Ovary (tissue), 9 donors: ENCODE data around the gene ASB5. TPM values are rescaled to one million over a fixed set of nuclear protein-coding genes. Genes with fewer than 3 reads are reported as not detected.
"Not testable (repeated sequence)": the region's sequence is repeated elsewhere in the genome, so short reads cannot be mapped to it uniquely, and the experiment has no call there.

Experiments
- DNase-seq, 5 donors: peaks; one replicate each; pipeline ENCODE4 v3.0.0-alpha.2; 2019 to 2020
- H3K27ac ChIP-seq, 2 donors: fragments of 200-600 bp; one replicate each; pipeline versions ENCODE4 v1.5.1 to v1.8.0; 2019 to 2022
- H3K27me3 ChIP-seq: fragments of 200-600 bp; one replicate; pipeline ENCODE4 v1.8.0; 2022
- H3K36me3 ChIP-seq: fragments of 200-600 bp; sonication (generic); one replicate; pipeline ENCODE4 v1.5.1; 2019
- H3K4me1 ChIP-seq: one replicate; pipeline ENCODE4 v1.8.1; 2013; ENCODE audit warnings: mild to moderate bottlenecking, moderate library complexity; ENCODE audit not compliant: insufficient read depth
- H3K4me3 ChIP-seq: fragments of 200-600 bp; sonication (generic); one replicate; pipeline ENCODE4 v1.5.1; 2017
- H3K9me3 ChIP-seq, 2 donors: fragments of 200-600 bp in 1 of 2; sonication (generic) in 1 of 2; one replicate each; pipeline versions ENCODE4 v1.5.1 to v1.8.1; 2013 to 2019; ENCODE audit warnings: mild to moderate bottlenecking in 1 of 2, moderate library complexity in 1 of 2
- EP300 ChIP-seq: sonication (generic); formaldehyde crosslinking; IDR thresholded peaks from one replicate; pipeline ENCODE4 v1.6.1; 2017; ENCODE audit warnings: antibody characterized with exemption
- POLR2A ChIP-seq: fragments of 450-650 bp; IDR thresholded peaks from one replicate; pipeline ENCODE4 v1.6.1; 2017; ENCODE audit warnings: antibody characterized with exemption, mild to moderate bottlenecking, moderate library complexity
- WGBS, 3 donors: extraction: QIAGEN DNeasy Blood & Tissue Kit in 1 of 3; methylation state at CpG; one replicate each; pipeline versions ENCODE4 v1.1.5 to v1.1.7; 2013 to 2017; 5-methylcytosine and 5-hydroxymethylcytosine counted together
- intact Hi-C, 4 donors: fragments of 100-400 bp; cut with DNase I; formaldehyde crosslinking; loops; one replicate each; pipeline versions ENCODE4 v1.11.0 to v1.15.1; 2022 to 2023
- polyA plus RNA-seq, 2 donors: library from polyadenylated mRNA; stranded (reverse); fragments of 200-250 nt in 1 of 2; fragments of 350-450 nt in 1 of 2; fragmentation: Illumina TruSeq in 1 of 2; extraction: RNeasy Lipid Tissue Mini Kit (QIAGEN cat#74804) in 1 of 2; gene quantifications; one replicate each; pipeline ENCODE4 v1.2.3, GENCODE V29; 2013 to 2014
- total RNA-seq, 7 donors: library from RNA; depleted of rRNA in 2 of 7; stranded (reverse); fragments of >200 nt in 2 of 7; fragmentation: NEBNext Ultra II Directional in 3 of 7; extraction: Animal tissue kit (Norgen Biotek cat#: 25700) in 3 of 7; gene quantifications; one replicate each; pipeline versions ENCODE4 v1.1.0 to v1.2.4, GENCODE V29; 2016 to 2023
- TF ChIP-seq, protein P1 (sequence below), 3 donors: fragments of 450-650 bp in 2 of 3; fragments of 200-600 bp in 1 of 3; IDR thresholded peaks; one replicate each; pipeline versions ENCODE4 v1.5.1 to v1.8.0; 2016 to 2022; ENCODE audit warnings: antibody characterized with exemption in 3 of 3, mild to moderate bottlenecking in 1 of 3
- donor health status: DM: no; HTN: no; CAD: no; lungs with moderate emphysema.
- donor health status: DM: no; HTN: no; CAD: no.
- donor health status: Bipolar disorder and iron deficiency.
- donor health status: DM: yes; HTN: yes; CAD: no.
- donor health status: DM: no; HTN: no; CAD: no.
- donor health status: DM: yes; HTN: yes; CAD: no.

ASB5 gene
- total and polyA plus RNA-seq, 9 donors, result 0.11 to 0.37 (median 0.23) TPM; not detected in 6

- H3K27ac ChIP-seq, result no peak overlapping the region
- H3K36me3 ChIP-seq, result no peaks in the 10 kb centered on the region
- no peaks in the 10 kb centered on the region for H3K27me3 ChIP-seq
- H3K4me1 ChIP-seq, result no peaks in the 10 kb centered on the region
- intact Hi-C loops, result no loop called here
- H3K9me3 ChIP-seq, result no peaks in the 10 kb centered on the region
- TF ChIP-seq POLR2A, result no peak
- no peak overlapping the region for H3K4me3 ChIP-seq
- no peak for DNase-seq
- WGBS, 3 donors, result 71 to 78% (median 72%) methylated on average over 2 of the region's 2 CpGs
Measured at GRCh38 chr4:176217510-176217909, 51.5 kb downstream of the ASB5 start.

DNA sequence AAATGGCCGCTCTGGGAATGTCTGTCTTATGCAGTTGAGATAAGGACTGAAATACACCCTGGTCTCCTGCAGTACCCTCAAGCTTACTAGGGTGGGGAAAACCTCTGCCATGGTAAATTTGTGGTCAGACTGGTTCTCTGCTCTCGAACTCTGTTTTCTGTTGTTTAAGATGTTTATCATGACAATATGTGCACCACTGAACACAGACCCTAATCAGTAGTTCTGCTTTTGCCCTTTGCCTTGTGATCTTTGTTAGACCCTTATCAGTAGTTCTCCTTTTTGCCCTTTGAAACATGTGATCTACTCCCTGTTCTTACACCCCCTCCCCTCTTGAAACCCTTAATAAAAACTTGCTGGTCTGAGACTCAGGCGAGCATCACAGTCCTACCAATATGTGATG is 56.7 kb downstream of the ASB5 start:
- H3K4me3 ChIP-seq, H3K27ac ChIP-seq, intact Hi-C loops, H3K4me1 ChIP-seq, H3K9me3 ChIP-seq, DNase-seq, H3K27me3 ChIP-seq, H3K36me3 ChIP-seq: not testable (repeated sequence)
- 90 to 92% (median 92%) methylated on average over 3 of the region's 3 CpGs for WGBS, 3 donors

DNA sequence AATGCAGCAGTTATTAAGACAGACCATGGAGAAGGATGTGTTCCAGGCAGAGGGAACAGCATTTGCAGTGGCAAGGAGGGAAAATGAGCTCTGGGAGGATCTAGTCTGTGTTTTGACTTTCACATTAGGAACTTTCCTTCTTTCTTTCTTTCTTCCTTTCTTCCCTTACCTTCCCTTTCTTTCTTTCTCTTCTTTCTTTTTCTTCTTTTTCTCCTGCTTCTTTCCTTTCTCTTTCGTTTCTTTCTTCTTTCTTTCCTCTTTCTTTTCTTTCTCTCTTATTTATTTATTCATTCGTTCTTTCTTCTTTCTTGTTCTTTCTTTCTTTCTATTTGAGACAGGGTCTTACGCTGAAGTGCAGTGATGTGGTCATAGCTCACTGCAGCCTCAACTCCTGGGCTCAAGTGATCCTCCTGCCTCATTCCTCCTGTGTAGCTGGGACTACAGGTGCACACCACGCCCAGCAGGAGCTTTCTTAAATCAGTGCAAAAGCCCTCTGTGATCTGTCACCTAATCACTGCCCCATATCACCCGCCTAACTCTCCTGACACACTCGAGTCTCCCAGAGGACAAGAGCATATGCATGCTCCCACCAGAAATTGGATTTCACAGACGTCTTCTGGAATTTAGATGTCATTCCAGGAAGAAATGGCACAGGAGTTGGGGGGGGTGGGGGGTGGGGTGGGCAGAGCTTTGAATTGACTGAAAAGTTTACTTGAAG is 58.3 kb downstream of the ASB5 start:
- no peak for DNase-seq
- Histone ChIP-seq H3K27me3 (no peaks in the 10 kb centered on the region), H3K36me3 (no peaks in the 10 kb centered on the region), H3K4me3 (no peak overlapping the region), H3K4me1 (no peaks in the 10 kb centered on the region), H3K9me3 (no peaks in the 10 kb centered on the region), H3K27ac (no peak overlapping the region)
- 83 to 86% (median 83%) methylated on average over 7 of the region's 7 CpGs for WGBS, 3 donors
- intact Hi-C loops, result no loop called here
- TF ChIP-seq EP300 (no peak), POLR2A (no peak)
- TF ChIP-seq, protein P1, sequence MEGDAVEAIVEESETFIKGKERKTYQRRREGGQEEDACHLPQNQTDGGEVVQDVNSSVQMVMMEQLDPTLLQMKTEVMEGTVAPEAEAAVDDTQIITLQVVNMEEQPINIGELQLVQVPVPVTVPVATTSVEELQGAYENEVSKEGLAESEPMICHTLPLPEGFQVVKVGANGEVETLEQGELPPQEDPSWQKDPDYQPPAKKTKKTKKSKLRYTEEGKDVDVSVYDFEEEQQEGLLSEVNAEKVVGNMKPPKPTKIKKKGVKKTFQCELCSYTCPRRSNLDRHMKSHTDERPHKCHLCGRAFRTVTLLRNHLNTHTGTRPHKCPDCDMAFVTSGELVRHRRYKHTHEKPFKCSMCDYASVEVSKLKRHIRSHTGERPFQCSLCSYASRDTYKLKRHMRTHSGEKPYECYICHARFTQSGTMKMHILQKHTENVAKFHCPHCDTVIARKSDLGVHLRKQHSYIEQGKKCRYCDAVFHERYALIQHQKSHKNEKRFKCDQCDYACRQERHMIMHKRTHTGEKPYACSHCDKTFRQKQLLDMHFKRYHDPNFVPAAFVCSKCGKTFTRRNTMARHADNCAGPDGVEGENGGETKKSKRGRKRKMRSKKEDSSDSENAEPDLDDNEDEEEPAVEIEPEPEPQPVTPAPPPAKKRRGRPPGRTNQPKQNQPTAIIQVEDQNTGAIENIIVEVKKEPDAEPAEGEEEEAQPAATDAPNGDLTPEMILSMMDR (IDR thresholded peaks at IDR 0.05), result no peak

DNA sequence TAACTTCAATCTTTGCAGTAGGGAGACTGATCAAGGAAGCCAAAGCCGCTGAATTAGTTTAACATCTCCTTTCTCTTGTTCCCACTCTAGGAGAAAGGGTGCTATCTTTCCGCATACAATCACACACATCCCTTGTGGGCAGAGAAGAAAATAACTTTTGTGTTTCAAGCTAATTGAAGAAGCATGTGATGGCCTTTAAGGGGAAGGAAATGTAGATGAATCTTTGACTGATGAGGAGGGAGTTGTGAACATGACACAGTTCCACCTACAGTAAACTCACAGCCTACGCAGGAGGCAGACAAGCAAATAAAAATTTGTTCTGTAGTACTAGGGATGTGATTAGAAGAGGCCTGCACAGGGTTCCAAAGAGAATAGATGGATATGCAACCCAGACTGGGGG is 58.9 kb downstream of the ASB5 start:
- 89 to 91% (median 90%) methylated on average over 3 of the region's 3 CpGs for WGBS, 3 donors
- no peak overlapping the region for H3K27ac ChIP-seq
- intact Hi-C loops, result no loop called here
- no peaks in the 10 kb centered on the region for H3K36me3 ChIP-seq
- DNase-seq, result no peak
- TF ChIP-seq EP300, result no peak
- no peaks in the 10 kb centered on the region for H3K27me3 ChIP-seq
- no peaks in the 10 kb centered on the region for H3K9me3 ChIP-seq
- no peaks in the 10 kb centered on the region for H3K4me1 ChIP-seq
- H3K4me3 ChIP-seq, result no peak overlapping the region

GRCh38 chr4:176209535-176209934 is 59.5 kb downstream of the ASB5 start:
- Histone ChIP-seq H3K4me1 (no peaks in the 10 kb centered on the region), H3K9me3 (no peaks in the 10 kb centered on the region), H3K36me3 (no peaks in the 10 kb centered on the region), H3K27ac (no peak overlapping the region), H3K27me3 (no peaks in the 10 kb centered on the region), H3K4me3 (no peak overlapping the region)
- DNase-seq, result no peak
- intact Hi-C loops, result no loop called here
- TF ChIP-seq POLR2A (no peak), EP300 (no peak)
- TF ChIP-seq, protein P1 (IDR thresholded peaks at IDR 0.05), result no peak
- WGBS, 3 donors, result 85 to 91% (median 88%) methylated on average over 4 of the region's 4 CpGs

DNA sequence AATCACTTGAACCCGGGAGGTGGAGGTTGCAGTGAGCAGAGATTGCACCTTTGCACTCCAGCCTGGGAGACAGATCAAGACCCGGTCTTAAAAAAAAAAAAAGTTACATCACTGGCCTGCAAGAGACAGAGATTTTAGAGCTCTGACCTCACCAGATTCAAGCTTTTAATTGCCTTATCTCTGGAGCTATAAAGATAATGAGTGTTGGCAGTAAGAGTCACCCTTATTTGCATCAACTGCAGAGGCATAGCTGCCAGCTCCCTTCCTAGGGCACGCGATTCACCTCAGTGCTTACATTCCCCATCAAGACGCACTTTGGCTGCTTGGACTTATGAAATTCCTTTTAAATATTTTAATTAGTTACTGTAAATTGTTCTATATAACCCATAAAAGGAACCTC is 61.2 kb downstream of the ASB5 start:
- no peaks in the 10 kb centered on the region for H3K4me1 ChIP-seq
- WGBS, 3 donors, result 77 to 83% (median 77%) methylated on average over 5 of the region's 5 CpGs
- TF ChIP-seq POLR2A, result no peak
- no peak for TF ChIP-seq EP300
- TF ChIP-seq, protein P1 (IDR thresholded peaks at IDR 0.05), result no peak
- intact Hi-C loops, result no loop called here
- DNase-seq, result no peak
- H3K9me3 ChIP-seq, result no peaks in the 10 kb centered on the region
- no peak overlapping the region for H3K27ac ChIP-seq
- H3K27me3 ChIP-seq, result no peaks in the 10 kb centered on the region
- no peaks in the 10 kb centered on the region for H3K36me3 ChIP-seq
- no peak overlapping the region for H3K4me3 ChIP-seq
